K562 (cell line): Measurements from ENCODE around the gene UGT2A3. TPM values are rescaled to one million over a fixed set of nuclear protein-coding genes. Genes with fewer than 3 reads are reported as not detected.
A peak's percentile ranks its signal among the peaks of the same experiment; 100 is the strongest.

ENCODE experiments used
- CBFA2T3 ChIP-seq: fragments of 450-650 bp; IDR thresholded peaks from 2 replicates; pipeline ENCODE4 v1.6.1; 2017
- CBX1 ChIP-seq: sonication (generic); IDR thresholded peaks from 2 replicates; pipeline ENCODE4 v1.6.1; 2016; ENCODE audit warnings: antibody characterized with exemption, low read depth, mild to moderate bottlenecking
- COPS2 ChIP-seq: fragments of 450-650 bp; conservative IDR thresholded peaks from 2 replicates; pipeline ENCODE4 v1.6.1; 2016; ENCODE audit warnings: mild to moderate bottlenecking, moderate library complexity
- KDM4B ChIP-seq, 2 experiments: fragments of 450-650 bp in 1 of 2; sonication (generic) in 1 of 2; IDR thresholded peaks; 2 replicates each; pipeline ENCODE4 v1.6.1; 2016 to 2017; ENCODE audit warnings: borderline replicate concordance in 2 of 2, antibody characterized with exemption in 1 of 2, low read depth in 1 of 2, mild to moderate bottlenecking in 1 of 2
- NCOA6 ChIP-seq: fragments of 450-650 bp; IDR thresholded peaks from 2 replicates; pipeline ENCODE4 v1.6.1; 2017; ENCODE audit warnings: mild to moderate bottlenecking
- SMARCA5 ChIP-seq: fragments of 450-650 bp; IDR thresholded peaks from 2 replicates; pipeline ENCODE4 v1.6.1; 2016
- XRCC5 ChIP-seq: fragments of 200-400 bp; formaldehyde crosslinking; IDR thresholded peaks from 2 replicates; pipeline ENCODE4 v1.6.1; 2017; ENCODE audit warnings: low read depth, mild to moderate bottlenecking, low read length
- ZNF212 ChIP-seq: fragments of 450-650 bp; formaldehyde crosslinking; IDR thresholded peaks from 2 replicates; pipeline ENCODE4 v1.4.0; 2020; ENCODE audit warnings: mild to moderate bottlenecking
- ZNF311 ChIP-seq: fragments of 250-450 bp; sonication (Bioruptor Pico); IDR thresholded peaks from 2 replicates; pipeline ENCODE4 v1.4.0; 2020; ENCODE audit warnings: mild to moderate bottlenecking, moderate library complexity
- ZNF780A ChIP-seq: fragments of 250-450 bp; sonication (Bioruptor Pico); IDR thresholded peaks from 2 replicates; pipeline ENCODE4 v1.5.0; 2021; ENCODE audit warnings: mild to moderate bottlenecking
- polyA plus RNA-seq, 8 experiments: library from polyadenylated mRNA; depleted of rRNA in 4 of 8; stranded (reverse) in 5 of 8; unstranded in 3 of 8; fragments of >200 nt; fragmentation: Nextera tagmentation in 2 of 8; fragmentation: Illumina TruSeq in 1 of 8; extraction: Ambion mirVana in 2 of 8; extraction: Trizol in 1 of 8; gene quantifications; 2 replicates each; pipeline versions ENCODE4 v1.2.1 to v1.2.3, GENCODE V29; 2011 to 2014; ENCODE audit warnings: inconsistent platforms in 1 of 8, missing spikeins in 1 of 8
- total RNA-seq, 7 experiments: library from RNA; depleted of rRNA in 6 of 7; stranded (reverse); fragments of >200 nt in 6 of 7; fragmentation: Illumina TruSeq in 2 of 7; extraction: Trizol in 2 of 7; gene quantifications; 2 replicates each; pipeline versions ENCODE4 v1.2.1 to v1.2.3, GENCODE V29; 2011 to 2021; ENCODE audit warnings: low replicate concordance in 1 of 7
- TF ChIP-seq, protein P1 (sequence below): fragments of 250-450 bp; sonication (Bioruptor Pico); IDR thresholded peaks from 2 replicates; pipeline ENCODE4 v1.9.0; 2021; ENCODE audit warnings: mild to moderate bottlenecking, inconsistent platforms
- TF ChIP-seq, protein P2 (sequence below): fragments of 450-650 bp; IDR thresholded peaks from 2 replicates; pipeline ENCODE4 v1.6.1; 2016; ENCODE audit warnings: borderline replicate concordance
- TF ChIP-seq, protein P3 (sequence below): fragments of 250-450 bp; sonication (Bioruptor Pico); IDR thresholded peaks from 2 replicates; pipeline ENCODE4 v1.4.0; 2020

UGT2A3 gene
- total and polyA plus RNA-seq, 9 of the 15 experiments (the other 6 are each of a cell fraction or from before 2014, with no cell fraction given), result not detected

DNA sequence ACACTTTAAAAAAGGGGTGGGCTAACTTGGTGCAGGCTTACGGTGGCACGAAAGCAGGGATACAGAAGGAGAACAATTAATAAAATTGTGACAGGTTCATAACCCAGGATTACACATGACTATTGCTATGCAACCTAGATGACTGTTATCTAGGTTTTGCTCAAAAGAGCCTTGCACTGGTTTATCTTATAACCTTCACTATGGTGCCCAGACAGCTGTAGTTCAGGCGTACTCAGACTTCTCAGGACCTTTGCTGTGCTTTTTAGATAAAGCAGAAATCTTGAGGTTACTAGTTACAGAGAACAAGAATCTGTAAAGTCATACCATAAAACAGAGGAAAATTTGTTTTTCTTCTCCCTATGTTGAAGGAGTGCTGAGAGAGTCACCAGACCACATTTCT is 44.4 kb downstream of the UGT2A3 start (continued):
- TF ChIP-seq CBX1 (no peak), XRCC5 (no peak), ZNF780A (no peak), CBFA2T3 (peak; percentile 60), KDM4B (IDR thresholded peaks at IDR 0.05; ENCODE audit: borderline replicate concordance in 2 of 2, low read depth in 1 of 2) (no peak), NCOA6 (no peak), COPS2 (no peak), ZNF311 (CRISPR knock-in tag) (no peak), SMARCA5 (no peak), ZNF212 (CRISPR knock-in tag) (no peak)
- TF ChIP-seq, protein P1, sequence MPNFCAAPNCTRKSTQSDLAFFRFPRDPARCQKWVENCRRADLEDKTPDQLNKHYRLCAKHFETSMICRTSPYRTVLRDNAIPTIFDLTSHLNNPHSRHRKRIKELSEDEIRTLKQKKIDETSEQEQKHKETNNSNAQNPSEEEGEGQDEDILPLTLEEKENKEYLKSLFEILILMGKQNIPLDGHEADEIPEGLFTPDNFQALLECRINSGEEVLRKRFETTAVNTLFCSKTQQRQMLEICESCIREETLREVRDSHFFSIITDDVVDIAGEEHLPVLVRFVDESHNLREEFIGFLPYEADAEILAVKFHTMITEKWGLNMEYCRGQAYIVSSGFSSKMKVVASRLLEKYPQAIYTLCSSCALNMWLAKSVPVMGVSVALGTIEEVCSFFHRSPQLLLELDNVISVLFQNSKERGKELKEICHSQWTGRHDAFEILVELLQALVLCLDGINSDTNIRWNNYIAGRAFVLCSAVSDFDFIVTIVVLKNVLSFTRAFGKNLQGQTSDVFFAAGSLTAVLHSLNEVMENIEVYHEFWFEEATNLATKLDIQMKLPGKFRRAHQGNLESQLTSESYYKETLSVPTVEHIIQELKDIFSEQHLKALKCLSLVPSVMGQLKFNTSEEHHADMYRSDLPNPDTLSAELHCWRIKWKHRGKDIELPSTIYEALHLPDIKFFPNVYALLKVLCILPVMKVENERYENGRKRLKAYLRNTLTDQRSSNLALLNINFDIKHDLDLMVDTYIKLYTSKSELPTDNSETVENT (CRISPR knock-in tag), result no peak
- TF ChIP-seq, protein P2, sequence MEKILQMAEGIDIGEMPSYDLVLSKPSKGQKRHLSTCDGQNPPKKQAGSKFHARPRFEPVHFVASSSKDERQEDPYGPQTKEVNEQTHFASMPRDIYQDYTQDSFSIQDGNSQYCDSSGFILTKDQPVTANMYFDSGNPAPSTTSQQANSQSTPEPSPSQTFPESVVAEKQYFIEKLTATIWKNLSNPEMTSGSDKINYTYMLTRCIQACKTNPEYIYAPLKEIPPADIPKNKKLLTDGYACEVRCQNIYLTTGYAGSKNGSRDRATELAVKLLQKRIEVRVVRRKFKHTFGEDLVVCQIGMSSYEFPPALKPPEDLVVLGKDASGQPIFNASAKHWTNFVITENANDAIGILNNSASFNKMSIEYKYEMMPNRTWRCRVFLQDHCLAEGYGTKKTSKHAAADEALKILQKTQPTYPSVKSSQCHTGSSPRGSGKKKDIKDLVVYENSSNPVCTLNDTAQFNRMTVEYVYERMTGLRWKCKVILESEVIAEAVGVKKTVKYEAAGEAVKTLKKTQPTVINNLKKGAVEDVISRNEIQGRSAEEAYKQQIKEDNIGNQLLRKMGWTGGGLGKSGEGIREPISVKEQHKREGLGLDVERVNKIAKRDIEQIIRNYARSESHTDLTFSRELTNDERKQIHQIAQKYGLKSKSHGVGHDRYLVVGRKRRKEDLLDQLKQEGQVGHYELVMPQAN, result no peak
- TF ChIP-seq, protein P3, sequence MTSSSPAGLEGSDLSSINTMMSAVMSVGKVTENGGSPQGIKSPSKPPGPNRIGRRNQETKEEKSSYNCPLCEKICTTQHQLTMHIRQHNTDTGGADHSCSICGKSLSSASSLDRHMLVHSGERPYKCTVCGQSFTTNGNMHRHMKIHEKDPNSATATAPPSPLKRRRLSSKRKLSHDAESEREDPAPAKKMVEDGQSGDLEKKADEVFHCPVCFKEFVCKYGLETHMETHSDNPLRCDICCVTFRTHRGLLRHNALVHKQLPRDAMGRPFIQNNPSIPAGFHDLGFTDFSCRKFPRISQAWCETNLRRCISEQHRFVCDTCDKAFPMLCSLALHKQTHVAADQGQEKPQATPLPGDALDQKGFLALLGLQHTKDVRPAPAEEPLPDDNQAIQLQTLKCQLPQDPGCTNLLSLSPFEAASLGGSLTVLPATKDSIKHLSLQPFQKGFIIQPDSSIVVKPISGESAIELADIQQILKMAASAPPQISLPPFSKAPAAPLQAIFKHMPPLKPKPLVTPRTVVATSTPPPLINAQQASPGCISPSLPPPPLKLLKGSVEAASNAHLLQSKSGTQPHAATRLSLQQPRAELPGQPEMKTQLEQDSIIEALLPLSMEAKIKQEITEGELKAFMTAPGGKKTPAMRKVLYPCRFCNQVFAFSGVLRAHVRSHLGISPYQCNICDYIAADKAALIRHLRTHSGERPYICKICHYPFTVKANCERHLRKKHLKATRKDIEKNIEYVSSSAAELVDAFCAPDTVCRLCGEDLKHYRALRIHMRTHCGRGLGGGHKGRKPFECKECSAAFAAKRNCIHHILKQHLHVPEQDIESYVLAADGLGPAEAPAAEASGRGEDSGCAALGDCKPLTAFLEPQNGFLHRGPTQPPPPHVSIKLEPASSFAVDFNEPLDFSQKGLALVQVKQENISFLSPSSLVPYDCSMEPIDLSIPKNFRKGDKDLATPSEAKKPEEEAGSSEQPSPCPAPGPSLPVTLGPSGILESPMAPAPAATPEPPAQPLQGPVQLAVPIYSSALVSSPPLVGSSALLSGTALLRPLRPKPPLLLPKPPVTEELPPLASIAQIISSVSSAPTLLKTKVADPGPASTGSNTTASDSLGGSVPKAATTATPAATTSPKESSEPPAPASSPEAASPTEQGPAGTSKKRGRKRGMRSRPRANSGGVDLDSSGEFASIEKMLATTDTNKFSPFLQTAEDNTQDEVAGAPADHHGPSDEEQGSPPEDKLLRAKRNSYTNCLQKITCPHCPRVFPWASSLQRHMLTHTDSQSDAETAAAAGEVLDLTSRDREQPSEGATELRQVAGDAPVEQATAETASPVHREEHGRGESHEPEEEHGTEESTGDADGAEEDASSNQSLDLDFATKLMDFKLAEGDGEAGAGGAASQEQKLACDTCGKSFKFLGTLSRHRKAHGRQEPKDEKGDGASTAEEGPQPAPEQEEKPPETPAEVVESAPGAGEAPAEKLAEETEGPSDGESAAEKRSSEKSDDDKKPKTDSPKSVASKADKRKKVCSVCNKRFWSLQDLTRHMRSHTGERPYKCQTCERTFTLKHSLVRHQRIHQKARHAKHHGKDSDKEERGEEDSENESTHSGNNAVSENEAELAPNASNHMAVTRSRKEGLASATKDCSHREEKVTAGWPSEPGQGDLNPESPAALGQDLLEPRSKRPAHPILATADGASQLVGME (CRISPR knock-in tag), result no peak
